Activated CD4-positive, alpha-beta T cell treated with anti-CD3 and anti-CD28 coated beads for 24 hours (primary cell): ENCODE results near the gene AXIN1.
A peak's percentile ranks its signal among the peaks of the same experiment; 100 is the strongest.
"Not testable (repeated sequence)": the region's sequence is repeated elsewhere in the genome, so short reads cannot be mapped to it uniquely, and the experiment has no call there.

Source experiments
- DNase-seq, 2 donors: peaks; one replicate each; pipeline ENCODE4 v3.0.0-alpha.2; 2020; ENCODE audit warnings: low read depth in 2 of 2

AXIN1 gene

DNA sequence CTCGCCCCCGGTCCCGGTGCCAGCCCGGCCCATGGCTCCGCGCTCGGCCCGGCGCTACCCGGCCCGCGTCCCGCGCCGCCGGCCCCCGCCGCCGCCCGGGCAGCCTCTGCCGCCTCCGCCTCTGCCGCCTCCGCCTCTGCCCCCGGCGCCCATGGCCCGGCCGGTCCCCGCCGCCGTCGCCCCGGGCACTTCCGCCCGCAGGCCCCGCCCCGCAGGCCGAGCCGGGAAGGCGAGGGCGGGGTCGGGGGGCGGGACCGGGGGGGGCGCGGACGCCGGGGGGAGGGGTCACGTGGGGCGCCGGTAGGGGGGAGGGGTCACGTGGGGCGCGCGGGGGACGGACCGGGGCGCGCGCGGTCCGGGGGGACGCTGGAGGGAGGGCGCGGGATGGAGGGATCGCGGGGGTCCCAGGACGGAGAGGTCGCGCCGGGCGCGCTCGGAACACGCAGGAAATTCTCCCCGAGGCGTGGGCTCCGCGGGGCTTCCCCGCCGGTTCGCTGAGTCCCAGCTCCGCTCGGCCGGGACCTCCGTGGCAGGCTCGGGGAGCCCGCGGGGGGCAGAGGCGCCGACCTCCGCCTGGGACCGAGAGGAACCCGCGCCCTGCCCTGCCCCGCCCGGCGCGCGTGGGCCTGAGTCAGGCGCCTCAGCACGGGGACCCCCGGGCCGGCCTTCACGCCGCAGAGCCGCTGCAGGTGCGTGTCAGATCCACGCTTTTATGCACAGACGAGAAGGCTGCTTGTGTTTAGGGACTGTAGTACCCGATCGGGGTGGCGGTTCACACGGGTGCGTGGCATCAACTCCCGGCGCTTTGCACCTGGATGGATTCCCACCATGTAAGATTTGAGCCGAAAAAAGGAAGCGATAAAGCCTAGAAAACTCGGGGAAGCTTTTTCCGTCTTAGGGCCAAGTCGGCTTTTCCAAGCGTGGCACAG lies 29.5 kb upstream of the AXIN1 start, which contains the start of gene PGAP6:
Gene PGAP6, minus strand, starts transcription at position 190 of the 929 bp plus-strand sequence. Its CDS starts 157 bp downstream, at position 33.
- DNase-seq: peak; percentile 50 to 54

GRCh38 chr16:381012-381788 lies 28.7 kb upstream of the AXIN1 start:
- DNase-seq: no peak

- DNase-seq: no peak
These were observed 28.2 kb upstream of the AXIN1 start for GRCh38 chr16:380762-381011.

- DNase-seq: no peak
These were observed 27.6 kb upstream of the AXIN1 start for GRCh38 chr16:379961-380761.

DNA sequence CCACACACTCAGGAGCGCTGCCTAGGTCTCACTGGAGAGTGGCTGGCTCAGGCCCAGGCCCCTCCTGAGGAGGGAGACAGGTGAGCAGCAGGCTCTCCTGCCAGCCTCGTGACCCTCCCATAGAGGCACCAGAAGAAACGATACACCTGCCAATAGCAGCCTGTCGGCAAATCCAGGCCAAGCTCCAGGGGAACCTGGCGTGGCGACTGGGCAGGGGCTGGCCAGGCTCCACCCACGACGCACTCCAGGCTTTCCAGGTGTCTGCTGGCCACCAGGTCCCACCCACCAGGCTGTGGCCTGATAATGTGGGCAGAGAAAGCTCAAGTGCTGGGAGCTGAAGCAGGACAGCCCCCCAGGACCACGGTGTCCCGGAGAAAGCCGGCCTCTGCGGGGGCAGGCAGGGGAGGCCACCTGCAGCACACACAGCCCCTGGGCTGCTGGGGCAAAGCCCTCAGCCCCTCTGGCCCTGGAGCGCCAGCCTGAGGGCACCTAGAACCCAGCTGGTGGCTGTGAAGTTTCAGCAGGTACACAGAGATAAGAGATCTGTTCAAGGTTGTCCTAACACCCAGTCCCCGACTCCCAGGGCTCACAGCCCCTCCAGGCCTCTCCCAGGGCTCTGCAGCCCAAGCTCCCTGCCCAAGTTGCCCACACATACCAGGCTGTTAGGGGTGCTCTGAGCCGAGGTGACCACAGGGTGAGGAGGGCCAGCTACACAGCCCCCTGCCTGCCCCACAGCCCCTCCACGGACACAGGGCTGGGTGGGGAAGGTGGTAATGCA lies 26.8 kb upstream of the AXIN1 start:
- DNase-seq: no peak

- DNase-seq: no peak
These were observed 26.3 kb upstream of the AXIN1 start for GRCh38 chr16:378821-379182.

- not testable (repeated sequence) for DNase-seq
These were observed 25.7 kb upstream of the AXIN1 start for GRCh38 chr16:378113-378820.

- DNase-seq: no peak
These were observed 25.0 kb upstream of the AXIN1 start for GRCh38 chr16:377419-377951.

DNA sequence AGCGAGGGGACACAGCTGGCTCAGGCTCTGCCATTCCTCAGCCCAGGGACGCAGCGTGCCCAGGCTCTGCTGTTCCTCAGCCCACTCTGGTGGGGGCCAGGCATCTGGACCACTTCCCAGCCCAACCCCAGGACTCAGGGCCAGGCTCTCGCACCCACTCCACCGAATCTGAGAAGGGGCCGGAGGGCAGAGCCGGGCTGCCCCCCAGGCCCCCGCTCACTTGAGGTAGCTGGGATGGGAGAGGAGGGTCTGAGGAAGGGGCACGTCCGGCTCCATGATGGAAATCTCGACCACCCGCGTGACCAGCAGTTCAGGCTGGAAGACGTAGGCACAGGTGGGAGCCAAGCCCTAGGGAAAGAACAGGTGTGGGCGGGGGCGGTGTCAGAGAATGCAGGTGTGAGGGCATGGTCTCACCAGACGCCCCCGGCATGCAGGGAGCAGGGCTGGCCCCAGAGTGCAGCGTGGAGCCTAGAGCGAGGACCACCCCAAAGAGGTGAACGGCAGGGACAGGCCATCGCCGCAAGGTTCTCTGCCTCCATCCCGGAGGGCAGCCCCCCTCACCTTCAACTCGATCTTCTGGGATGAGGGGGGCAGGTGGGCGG lies 24.4 kb upstream of the AXIN1 start:
- DNase-seq: no peak

DNA sequence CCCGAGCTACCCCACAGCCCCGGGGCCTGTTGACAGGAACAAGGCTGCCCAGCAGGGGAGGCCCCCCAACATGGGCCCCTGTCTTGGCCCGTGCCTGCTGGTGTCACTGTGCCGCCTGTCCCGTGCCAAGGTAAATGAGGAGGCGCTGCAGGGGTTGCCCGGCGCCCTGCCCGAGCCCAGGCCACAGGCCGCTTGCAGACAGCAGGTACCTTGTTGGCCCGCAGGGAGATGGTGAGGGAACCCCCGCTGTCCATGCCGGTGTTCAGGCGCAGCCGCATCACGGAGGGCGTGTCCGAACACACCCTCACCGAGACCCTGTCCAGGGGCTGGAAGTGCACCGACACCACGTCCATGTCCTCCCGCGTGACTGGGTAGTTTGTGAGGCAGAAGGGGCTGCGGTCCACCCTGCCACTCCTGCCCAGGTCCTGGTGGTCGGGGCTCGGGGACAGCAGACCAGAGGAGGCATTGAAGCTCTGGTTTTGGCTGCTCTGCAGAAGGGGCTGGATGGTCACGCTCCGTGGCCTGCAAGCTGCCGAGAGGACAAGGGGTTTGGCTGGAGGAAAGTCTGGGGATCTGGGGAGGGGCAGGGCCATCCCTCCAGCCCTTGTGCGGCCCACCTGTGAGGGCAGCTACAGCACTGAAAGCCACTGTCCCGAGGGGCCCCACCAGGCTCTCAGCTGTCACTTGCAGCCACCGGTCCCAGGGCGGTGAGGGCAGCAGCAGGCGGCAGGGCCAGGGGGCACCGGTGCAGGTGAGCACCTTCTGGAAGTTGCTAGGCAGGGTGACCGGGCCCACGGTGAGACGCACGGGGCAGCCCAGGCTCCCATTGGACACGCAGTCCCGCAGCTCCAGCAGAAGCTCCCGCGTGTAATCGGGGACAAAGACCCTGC lies 23.6 kb upstream of the AXIN1 start:
- DNase-seq: no peak

DNA sequence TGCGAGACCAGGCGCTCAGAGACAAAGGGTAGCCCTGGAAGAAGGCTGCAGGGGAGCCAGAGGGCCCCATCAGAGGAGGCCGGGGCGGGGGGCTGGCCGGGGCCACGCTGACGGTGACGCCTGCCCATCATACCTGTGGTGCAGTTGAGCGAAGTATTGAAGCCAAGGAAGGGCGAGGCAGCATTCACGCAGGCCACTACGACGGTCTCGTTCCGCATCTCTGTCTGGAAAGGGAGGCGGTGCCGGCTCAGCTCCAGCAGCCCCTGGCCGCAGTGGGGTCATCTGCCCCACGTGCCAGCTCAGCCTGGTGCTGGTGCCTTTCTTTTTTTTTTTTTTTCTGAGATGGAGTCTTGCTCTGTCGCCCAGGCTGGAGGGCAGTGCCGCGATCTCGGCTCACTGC lies 22.7 kb upstream of the AXIN1 start:
- no peak for DNase-seq

GRCh38 chr16:374616-374926 lies 22.0 kb upstream of the AXIN1 start:
- DNase-seq: no peak

GRCh38 chr16:373848-374615 lies 21.5 kb upstream of the AXIN1 start:
- no peak for DNase-seq

- no peak for DNase-seq
These were observed 20.6 kb upstream of the AXIN1 start for GRCh38 chr16:373020-373598.

DNA sequence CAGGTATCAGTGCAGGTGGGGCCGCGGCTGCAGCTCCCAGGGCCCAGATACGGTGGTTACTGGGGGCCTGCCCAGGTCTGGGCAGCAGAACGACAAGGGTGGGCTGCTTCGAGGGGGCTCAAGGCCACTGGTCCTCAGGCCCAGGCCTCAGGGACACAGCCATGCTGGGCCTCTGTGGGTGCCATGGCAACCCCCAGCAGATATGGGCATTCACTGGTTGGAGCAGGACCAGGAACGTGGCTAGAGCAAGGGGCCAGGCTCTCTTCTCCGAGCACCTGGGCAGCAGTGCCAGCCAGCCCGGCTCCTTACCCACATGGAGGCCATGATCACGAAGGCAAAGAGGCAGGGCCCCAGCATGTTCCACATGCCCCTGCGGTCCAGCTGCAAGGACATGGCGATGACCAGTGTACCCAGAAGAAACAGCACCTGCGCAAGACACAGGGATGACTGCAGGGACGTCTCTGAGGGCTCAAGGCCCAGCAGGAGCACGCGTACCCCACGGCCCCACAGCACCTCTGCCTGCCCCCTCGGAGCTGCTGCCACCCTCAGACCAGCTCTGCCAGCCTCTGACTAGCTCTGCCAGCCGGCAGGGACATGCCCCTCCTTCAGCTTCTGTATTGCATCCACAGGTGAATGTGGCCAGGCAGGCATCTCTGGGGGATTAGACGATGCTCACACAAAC lies 19.9 kb upstream of the AXIN1 start:
- DNase-seq: no peak

DNA sequence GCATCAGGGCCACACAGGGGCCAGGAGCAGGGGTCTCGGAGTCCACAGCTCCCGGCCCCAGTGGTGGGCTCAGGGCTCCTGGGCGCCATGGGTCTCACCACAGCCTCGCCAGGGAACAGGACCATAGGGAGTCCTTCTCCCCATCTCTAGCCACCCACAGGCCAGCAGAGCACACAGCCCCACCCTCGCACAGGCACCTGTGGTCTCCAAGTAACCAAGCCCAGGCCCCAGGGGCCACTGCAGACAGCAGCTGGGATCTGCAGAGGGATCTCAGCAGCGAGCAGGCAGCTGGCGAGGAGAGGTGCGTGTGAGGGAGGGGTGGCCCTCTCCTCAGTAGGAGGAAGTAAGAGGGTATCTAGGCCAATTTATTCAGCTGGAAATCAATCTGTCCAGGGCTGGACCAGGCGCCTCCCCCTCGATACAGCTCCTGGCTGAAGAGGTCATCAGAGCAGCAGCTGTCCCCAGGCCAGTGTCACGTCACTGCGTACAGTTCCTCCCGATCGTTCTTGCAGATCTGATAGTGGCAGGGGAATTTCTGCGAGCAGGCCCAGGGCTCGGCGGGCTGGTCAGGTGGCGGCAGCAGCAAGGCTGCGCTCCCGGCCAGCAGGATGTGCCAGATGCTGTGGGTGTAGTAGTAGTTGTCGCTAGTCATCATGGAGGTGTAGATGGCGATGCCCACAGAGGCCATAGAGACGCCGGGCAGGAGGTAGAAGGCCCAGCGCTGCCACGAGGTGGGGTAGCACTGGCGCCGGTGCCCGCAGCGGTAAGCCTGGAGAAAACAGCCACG lies 19.2 kb upstream of the AXIN1 start:
- DNase-seq: no peak

DNA sequence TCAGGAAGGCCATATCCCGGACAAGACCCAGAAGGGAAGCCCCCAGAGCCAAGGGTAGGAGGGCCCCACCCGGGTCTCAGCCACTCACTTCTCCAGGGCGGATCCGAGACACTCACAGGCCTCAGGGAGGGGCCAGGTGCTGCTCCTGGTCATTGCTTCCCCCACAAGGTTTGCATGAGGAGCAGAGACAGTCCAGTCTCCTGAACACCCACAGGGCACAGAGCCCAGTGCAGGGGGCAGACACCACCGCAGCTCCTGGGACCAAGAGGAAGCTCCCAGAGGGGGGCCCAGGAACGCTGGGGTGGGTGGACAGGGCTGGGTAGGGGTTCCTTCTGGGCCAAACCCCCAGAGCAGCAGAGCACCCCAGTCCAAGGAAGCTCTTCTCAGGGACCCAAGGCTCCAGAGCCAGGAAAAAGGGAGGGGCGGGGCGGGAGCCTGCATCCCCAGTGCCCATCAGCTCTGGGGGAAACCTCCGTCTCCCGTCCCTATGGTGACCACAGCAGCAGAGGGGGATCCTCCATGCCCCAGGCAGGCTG lies 18.5 kb upstream of the AXIN1 start:
- DNase-seq: no peak
